Ovary (tissue), 9 donors: ENCODE measurements around the gene TTLL10. TPM values are rescaled to one million over a fixed set of nuclear protein-coding genes. Genes with fewer than 3 reads are reported as not detected.
"Not testable (repeated sequence)": the region's sequence is repeated elsewhere in the genome, so short reads cannot be mapped to it uniquely, and the experiment has no call there.

Experiments
- DNase-seq, 5 donors: peaks; one replicate each; pipeline ENCODE4 v3.0.0-alpha.2; 2019 to 2020
- H3K27ac ChIP-seq, 2 donors: fragments of 200-600 bp; one replicate each; pipeline versions ENCODE4 v1.5.1 to v1.8.0; 2019 to 2022
- H3K27me3 ChIP-seq: fragments of 200-600 bp; one replicate; pipeline ENCODE4 v1.8.0; 2022
- H3K36me3 ChIP-seq: fragments of 200-600 bp; sonication (generic); one replicate; pipeline ENCODE4 v1.5.1; 2019
- H3K4me1 ChIP-seq: one replicate; pipeline ENCODE4 v1.8.1; 2013; ENCODE audit warnings: mild to moderate bottlenecking, moderate library complexity; ENCODE audit not compliant: insufficient read depth
- H3K4me3 ChIP-seq: fragments of 200-600 bp; sonication (generic); one replicate; pipeline ENCODE4 v1.5.1; 2017
- H3K9me3 ChIP-seq, 2 donors: fragments of 200-600 bp in 1 of 2; sonication (generic) in 1 of 2; one replicate each; pipeline versions ENCODE4 v1.5.1 to v1.8.1; 2013 to 2019; ENCODE audit warnings: mild to moderate bottlenecking in 1 of 2, moderate library complexity in 1 of 2
- EP300 ChIP-seq: sonication (generic); formaldehyde crosslinking; IDR thresholded peaks from one replicate; pipeline ENCODE4 v1.6.1; 2017; ENCODE audit warnings: antibody characterized with exemption
- POLR2A ChIP-seq: fragments of 450-650 bp; IDR thresholded peaks from one replicate; pipeline ENCODE4 v1.6.1; 2017; ENCODE audit warnings: antibody characterized with exemption, mild to moderate bottlenecking, moderate library complexity
- WGBS, 3 donors: extraction: QIAGEN DNeasy Blood & Tissue Kit in 1 of 3; methylation state at CpG; one replicate each; pipeline versions ENCODE4 v1.1.5 to v1.1.7; 2013 to 2017; 5-methylcytosine and 5-hydroxymethylcytosine counted together
- intact Hi-C, 4 donors: fragments of 100-400 bp; cut with DNase I; formaldehyde crosslinking; loops; one replicate each; pipeline versions ENCODE4 v1.11.0 to v1.15.1; 2022 to 2023
- polyA plus RNA-seq, 2 donors: library from polyadenylated mRNA; stranded (reverse); fragments of 200-250 nt in 1 of 2; fragments of 350-450 nt in 1 of 2; fragmentation: Illumina TruSeq in 1 of 2; extraction: RNeasy Lipid Tissue Mini Kit (QIAGEN cat#74804) in 1 of 2; gene quantifications; one replicate each; pipeline ENCODE4 v1.2.3, GENCODE V29; 2013 to 2014
- total RNA-seq, 7 donors: library from RNA; depleted of rRNA in 2 of 7; stranded (reverse); fragments of >200 nt in 2 of 7; fragmentation: NEBNext Ultra II Directional in 3 of 7; extraction: Animal tissue kit (Norgen Biotek cat#: 25700) in 3 of 7; gene quantifications; one replicate each; pipeline versions ENCODE4 v1.1.0 to v1.2.4, GENCODE V29; 2016 to 2023
- TF ChIP-seq, protein P1 (sequence below), 3 donors: fragments of 450-650 bp in 2 of 3; fragments of 200-600 bp in 1 of 3; IDR thresholded peaks; one replicate each; pipeline versions ENCODE4 v1.5.1 to v1.8.0; 2016 to 2022; ENCODE audit warnings: antibody characterized with exemption in 3 of 3, mild to moderate bottlenecking in 1 of 3
- donor health status: DM: no; HTN: no; CAD: no; lungs with moderate emphysema.
- donor health status: DM: no; HTN: no; CAD: no.
- donor health status: Bipolar disorder and iron deficiency.
- donor health status: DM: yes; HTN: yes; CAD: no.
- donor health status: DM: no; HTN: no; CAD: no.
- donor health status: DM: yes; HTN: yes; CAD: no.

Gene TTLL10
- total and polyA plus RNA-seq, 9 donors, result 0.60 to 7.0 (median 1.1) TPM; not detected in 4

DNA sequence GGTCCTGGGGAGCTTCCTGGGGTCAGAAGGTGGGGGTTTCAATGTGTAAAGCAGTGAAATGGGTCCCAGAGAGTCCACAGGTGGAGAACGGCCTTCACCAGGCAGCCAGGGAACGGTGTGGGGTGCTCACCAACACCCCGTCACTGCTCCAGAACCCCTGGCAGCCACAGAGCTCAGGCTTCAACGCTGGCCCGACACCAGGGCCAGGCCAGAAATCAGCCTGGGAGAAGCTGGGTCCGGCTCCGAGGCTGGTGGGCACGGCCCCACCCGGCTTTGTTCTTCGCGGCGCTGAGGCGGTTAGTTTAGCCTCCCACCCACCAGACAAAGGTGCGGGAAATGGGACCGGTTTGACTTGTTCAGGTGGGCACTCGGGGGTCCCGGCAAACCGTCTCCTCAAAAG is 33.0 kb upstream of the TTLL10 start:
- Histone ChIP-seq H3K4me3 (no peak overlapping the region), H3K4me1 (no peaks in the 10 kb centered on the region), H3K27me3 (no peaks in the 10 kb centered on the region), H3K27ac (no peak overlapping the region), H3K9me3 (no peaks in the 10 kb centered on the region), H3K36me3 (no peaks in the 10 kb centered on the region)
- WGBS, 3 donors, result 46 to 69% (median 47%) methylated on average over 13 to 18 of the region's 18 CpGs
- DNase-seq, result no peak
- intact Hi-C loops, result no loop called here
- TF ChIP-seq POLR2A (no peak), EP300 (no peak)
- TF ChIP-seq, protein P1, sequence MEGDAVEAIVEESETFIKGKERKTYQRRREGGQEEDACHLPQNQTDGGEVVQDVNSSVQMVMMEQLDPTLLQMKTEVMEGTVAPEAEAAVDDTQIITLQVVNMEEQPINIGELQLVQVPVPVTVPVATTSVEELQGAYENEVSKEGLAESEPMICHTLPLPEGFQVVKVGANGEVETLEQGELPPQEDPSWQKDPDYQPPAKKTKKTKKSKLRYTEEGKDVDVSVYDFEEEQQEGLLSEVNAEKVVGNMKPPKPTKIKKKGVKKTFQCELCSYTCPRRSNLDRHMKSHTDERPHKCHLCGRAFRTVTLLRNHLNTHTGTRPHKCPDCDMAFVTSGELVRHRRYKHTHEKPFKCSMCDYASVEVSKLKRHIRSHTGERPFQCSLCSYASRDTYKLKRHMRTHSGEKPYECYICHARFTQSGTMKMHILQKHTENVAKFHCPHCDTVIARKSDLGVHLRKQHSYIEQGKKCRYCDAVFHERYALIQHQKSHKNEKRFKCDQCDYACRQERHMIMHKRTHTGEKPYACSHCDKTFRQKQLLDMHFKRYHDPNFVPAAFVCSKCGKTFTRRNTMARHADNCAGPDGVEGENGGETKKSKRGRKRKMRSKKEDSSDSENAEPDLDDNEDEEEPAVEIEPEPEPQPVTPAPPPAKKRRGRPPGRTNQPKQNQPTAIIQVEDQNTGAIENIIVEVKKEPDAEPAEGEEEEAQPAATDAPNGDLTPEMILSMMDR (IDR thresholded peaks at IDR 0.05), result no peak

DNA sequence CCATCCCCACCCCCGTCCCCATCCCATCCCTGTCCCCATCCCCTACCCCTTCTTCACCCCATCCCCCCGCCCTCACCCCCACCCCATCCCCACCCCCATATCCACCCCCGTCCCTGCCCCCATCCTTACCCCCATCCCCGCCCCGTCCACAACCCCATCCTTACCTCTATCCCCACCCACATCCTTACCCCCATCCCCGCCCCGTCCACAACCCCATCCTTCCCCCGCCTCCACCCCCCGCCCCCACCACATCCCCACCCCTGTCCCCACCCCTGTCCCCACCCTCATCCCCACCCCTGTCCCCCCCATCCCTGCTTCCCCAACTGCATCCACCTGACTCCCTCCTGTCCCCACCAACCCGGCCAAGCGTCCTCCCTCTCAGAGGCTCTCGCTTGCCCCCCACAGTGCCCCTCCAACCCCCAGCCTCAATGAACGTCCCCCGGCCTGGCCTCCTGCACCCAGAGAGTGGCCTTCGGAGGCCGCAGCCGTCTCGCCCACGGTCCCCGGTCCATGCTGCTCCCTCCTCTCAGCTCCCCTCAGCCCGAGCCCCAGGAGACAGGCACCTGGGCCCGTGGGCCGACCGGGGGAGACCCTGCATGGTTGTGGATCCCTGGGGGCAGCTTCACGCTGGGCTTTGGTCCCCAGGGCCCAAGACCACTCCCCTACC is 32.3 kb upstream of the TTLL10 start:
- intact Hi-C loops, result no loop called here
- H3K27ac ChIP-seq, result no peak overlapping the region
- H3K4me1 ChIP-seq, result no peaks in the 10 kb centered on the region
- H3K9me3 ChIP-seq, result no peaks in the 10 kb centered on the region
- no peaks in the 10 kb centered on the region for H3K27me3 ChIP-seq
- no peak for DNase-seq
- no peaks in the 10 kb centered on the region for H3K36me3 ChIP-seq
- H3K4me3 ChIP-seq, result no peak overlapping the region
- TF ChIP-seq, protein P1 (IDR thresholded peaks at IDR 0.05), result no peak
- TF ChIP-seq EP300, result no peak
- no peak for TF ChIP-seq POLR2A
- WGBS, 3 donors, result 26 to 45% (median 34%) methylated on average over 12 to 24 of the region's 25 CpGs

DNA sequence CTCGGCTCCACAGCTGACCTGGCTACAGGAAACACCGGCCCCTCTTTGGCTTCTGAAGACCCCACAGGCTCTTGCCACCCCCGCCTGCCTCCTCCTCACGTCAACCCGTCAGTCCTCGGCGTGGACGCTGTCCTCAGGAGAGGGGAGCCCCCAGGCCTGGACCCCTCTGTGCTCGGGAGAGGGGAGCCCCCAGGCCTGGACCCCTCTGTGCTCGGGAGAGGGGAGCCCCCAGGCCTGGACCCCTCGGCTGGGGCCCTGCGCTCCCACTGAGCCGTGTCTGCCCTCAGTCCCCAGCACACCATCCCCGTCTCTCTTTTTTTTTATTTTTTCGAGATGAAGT is 31.8 kb upstream of the TTLL10 start:
- Histone ChIP-seq H3K27me3 (no peaks in the 10 kb centered on the region), H3K9me3 (no peaks in the 10 kb centered on the region), H3K4me3 (no peak overlapping the region), H3K27ac (no peak overlapping the region), H3K36me3 (no peaks in the 10 kb centered on the region), H3K4me1 (no peaks in the 10 kb centered on the region)
- WGBS, 3 donors, result 54 to 62% (median 57%) methylated on average over 15 of the region's 15 CpGs
- intact Hi-C loops, result no loop called here
- TF ChIP-seq, protein P1 (IDR thresholded peaks at IDR 0.05), result no peak
- TF ChIP-seq EP300, result no peak
- no peak for TF ChIP-seq POLR2A
- no peak for DNase-seq

DNA sequence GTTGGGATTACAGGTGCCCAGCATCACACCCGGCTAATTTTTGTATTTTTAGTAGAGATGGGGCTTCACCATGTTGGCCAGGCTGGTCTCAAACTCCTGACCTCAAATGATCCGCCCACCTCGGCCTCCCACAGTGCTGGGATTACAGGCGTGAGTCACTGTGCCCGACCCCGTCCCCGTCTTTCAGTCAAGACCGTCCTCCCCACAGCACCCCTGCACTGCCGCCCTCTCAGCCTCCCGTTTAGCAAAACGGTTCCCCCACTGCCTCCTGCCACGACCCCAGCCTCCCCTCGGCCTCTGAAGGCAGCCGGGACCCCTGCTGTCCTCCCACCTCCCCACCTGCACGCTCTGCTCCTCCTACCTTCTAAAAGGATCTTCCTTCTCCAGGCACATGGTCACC is 31.3 kb upstream of the TTLL10 start:
- intact Hi-C loops, H3K9me3 ChIP-seq, H3K4me3 ChIP-seq, H3K4me1 ChIP-seq, H3K36me3 ChIP-seq, DNase-seq, H3K27ac ChIP-seq, H3K27me3 ChIP-seq: not testable (repeated sequence)
- WGBS, 3 donors, result 36 to 49% (median 38%) methylated on average over 15 of the region's 15 CpGs

DNA sequence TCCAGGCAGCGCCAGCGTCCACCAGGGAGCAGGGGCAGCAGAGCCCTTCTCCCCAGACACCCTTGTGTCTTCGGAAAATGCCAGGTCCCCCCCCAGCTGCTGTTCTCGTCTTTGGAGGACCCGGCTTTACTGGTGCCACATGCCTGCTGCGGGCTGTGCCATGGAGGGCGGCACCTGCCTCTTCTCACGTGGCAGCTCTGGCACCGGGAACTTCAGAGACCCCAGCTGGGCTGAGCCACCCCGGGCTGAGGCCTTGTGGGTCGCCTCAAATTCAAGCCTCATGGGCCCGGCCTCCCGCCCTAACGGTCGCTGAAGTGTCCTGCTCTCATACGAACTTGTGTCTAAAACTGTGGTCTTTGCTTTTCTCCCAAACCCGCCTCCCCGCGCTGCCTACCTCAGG is 30.8 kb upstream of the TTLL10 start:
- no peak overlapping the region for H3K4me3 ChIP-seq
- no peaks in the 10 kb centered on the region for H3K4me1 ChIP-seq
- H3K9me3 ChIP-seq, result no peaks in the 10 kb centered on the region
- TF ChIP-seq EP300 (no peak), POLR2A (no peak)
- TF ChIP-seq, protein P1 (IDR thresholded peaks at IDR 0.05), result no peak
- no peaks in the 10 kb centered on the region for H3K36me3 ChIP-seq
- no peak for DNase-seq
- 70 to 79% (median 76%) methylated on average over 19 of the region's 19 CpGs for WGBS, 3 donors
- H3K27me3 ChIP-seq, result no peaks in the 10 kb centered on the region
- no peak overlapping the region for H3K27ac ChIP-seq
- intact Hi-C loops, result no loop called here
